DND-41 (cell line): Measurements from ENCODE around the gene CFAP54.

ENCODE experiments used
- ATAC-seq: fragments of 200-7000 bp; cut with Tn5 transposase; 3 replicates; pipeline ENCODE4 v1.9.1; 2021; ENCODE audit warnings: low read depth; ENCODE audit not compliant: insufficient read depth
- DNase-seq: peaks from one replicate; pipeline ENCODE4 v3.0.0-alpha.2; 2020
- H2AFZ ChIP-seq: 2 replicates; pipeline ENCODE4 v1.6.0; 2012; ENCODE audit warnings: low read depth, low read length
- H3K27ac ChIP-seq: 2 replicates; pipeline ENCODE4 v1.5.1; 2012; ENCODE audit warnings: low read length, inconsistent platforms
- H3K27me3 ChIP-seq: fragments of 200-600 bp; sonication (generic); 2 replicates; pipeline ENCODE4 v1.6.0; 2012; ENCODE audit warnings: low read length, mild to moderate bottlenecking, inconsistent platforms; ENCODE audit not compliant: insufficient read depth, poor library complexity
- H3K36me3 ChIP-seq: 2 replicates; pipeline ENCODE4 v1.5.1; 2012; ENCODE audit warnings: low read length, inconsistent platforms; ENCODE audit not compliant: insufficient read depth
- H3K4me1 ChIP-seq: 2 replicates; pipeline ENCODE4 v1.5.1; 2012; ENCODE audit warnings: mild to moderate bottlenecking, low read length; ENCODE audit not compliant: insufficient read depth
- H3K4me2 ChIP-seq: 2 replicates; pipeline ENCODE4 v1.6.0; 2012; ENCODE audit warnings: mild to moderate bottlenecking, moderate library complexity, low read length, inconsistent platforms; ENCODE audit not compliant: insufficient read depth
- H3K4me3 ChIP-seq, 2 experiments: fragments of 200-600 bp in 1 of 2; shearing (Covaris generic) in 1 of 2; 2 replicates each; pipeline ENCODE4 v1.5.1; 2012 to 2016; ENCODE audit warnings: inconsistent platforms in 2 of 2, low read length in 2 of 2, mild to moderate bottlenecking in 2 of 2, low read depth in 1 of 2, moderate library complexity in 1 of 2
- H3K79me2 ChIP-seq: 2 replicates; pipeline ENCODE4 v1.6.0; 2012; ENCODE audit warnings: low read length, inconsistent platforms; ENCODE audit not compliant: insufficient read depth
- H3K9ac ChIP-seq: 2 replicates; pipeline ENCODE4 v1.6.0; 2012; ENCODE audit warnings: low read depth, mild to moderate bottlenecking, inconsistent platforms, low read length, moderate library complexity
- H3K9me3 ChIP-seq: 2 replicates; pipeline ENCODE4 v1.5.1; 2012; ENCODE audit warnings: low read length, moderate library complexity, mild to moderate bottlenecking, inconsistent platforms; ENCODE audit not compliant: insufficient read depth, severe bottlenecking
- H4K20me1 ChIP-seq: 2 replicates; pipeline ENCODE4 v1.6.0; 2012; ENCODE audit warnings: low read length; ENCODE audit not compliant: insufficient read depth
- CTCF ChIP-seq: IDR thresholded peaks from 2 replicates; pipeline ENCODE4 v1.5.1; 2012; ENCODE audit warnings: borderline replicate concordance, low read length, moderate library complexity, mild to moderate bottlenecking; ENCODE audit not compliant: poor library complexity, severe bottlenecking; ENCODE audit errors: extremely low read depth
- EZH2 ChIP-seq: IDR thresholded peaks from 3 replicates; pipeline ENCODE4 v1.6.1; 2012; ENCODE audit warnings: borderline replicate concordance, low read depth, mild to moderate bottlenecking, moderate library complexity, low read length, inconsistent platforms; ENCODE audit not compliant: severe bottlenecking

The CFAP54 gene

GRCh38 chr12:96500693-96501092, 11.3 kb downstream of the CFAP54 start:
- H4K20me1 ChIP-seq = no peaks in the 10 kb centered on the region
- peaks cover 25% of the 10 kb centered on the region for H3K4me1 ChIP-seq
- H2AFZ ChIP-seq = no peak overlapping the region
- DNase-seq (no peak), ATAC-seq (0 out of 3 replicates have a peak, but pooled peaks have one; percentile 30)
- no peak overlapping the region for H3K4me2 ChIP-seq
- no peaks in the 10 kb centered on the region for H3K36me3 ChIP-seq
- no peak overlapping the region for H3K9ac ChIP-seq
- no peak overlapping the region; the same call in 1 of the 2 replicates for H3K27ac ChIP-seq
- no peaks in the 10 kb centered on the region for H3K27me3 ChIP-seq
- H3K9me3 ChIP-seq = no peaks in the 10 kb centered on the region
- H3K79me2 ChIP-seq = no peaks in the 10 kb centered on the region
- no peak overlapping the region for H3K4me3 ChIP-seq
- TF ChIP-seq EZH2 = no peak
- TF ChIP-seq CTCF = peak; percentile 43

DNA sequence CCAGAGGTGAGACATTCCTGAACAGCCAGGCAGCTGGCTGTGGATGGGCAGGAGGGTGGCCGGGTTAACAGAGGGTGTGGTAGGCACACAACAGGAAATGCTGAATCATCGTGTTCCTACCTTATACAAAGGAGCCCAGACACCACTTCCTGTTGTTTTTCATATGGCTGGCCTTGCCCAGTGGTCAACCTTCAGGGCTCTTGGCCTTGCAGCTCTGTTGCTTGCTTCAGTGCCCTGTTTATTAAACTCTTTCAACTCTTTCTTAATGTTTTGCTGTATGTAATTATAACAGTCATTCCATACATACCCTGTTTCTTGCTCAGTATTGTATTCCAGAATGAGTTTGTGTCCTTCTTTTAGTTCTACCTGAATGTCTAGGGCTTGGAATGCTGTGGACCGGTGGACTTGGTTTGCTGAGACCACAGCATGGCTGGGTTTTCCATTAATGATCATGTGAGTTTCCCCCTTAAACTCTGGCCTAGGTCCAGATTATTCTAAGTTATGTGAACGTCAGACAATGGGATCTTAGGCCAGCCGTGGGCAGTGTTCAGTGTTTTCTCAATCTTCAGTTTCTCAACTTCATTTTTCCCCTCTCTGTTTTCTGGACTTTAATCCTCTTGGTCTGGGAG, 11.9 kb downstream of the CFAP54 start:
- Histone ChIP-seq H2AFZ (peak overlapping the region; percentile 60; the same call in 1 of the 2 replicates), H3K4me1 (peaks cover 25% of the 10 kb centered on the region), H3K36me3 (no peaks in the 10 kb centered on the region), H3K9me3 (no peaks in the 10 kb centered on the region), H3K9ac (no peak overlapping the region), H4K20me1 (no peaks in the 10 kb centered on the region), H3K27ac (peak overlapping the region; percentile 61), H3K27me3 (no peaks in the 10 kb centered on the region), H3K79me2 (no peaks in the 10 kb centered on the region), H3K4me3 (no peak overlapping the region), H3K4me2 (no peak overlapping the region)
- no peak for TF ChIP-seq CTCF
- TF ChIP-seq EZH2 = no peak
- DNase-seq (peak; percentile 39), ATAC-seq (peak; percentile 70)

DNA sequence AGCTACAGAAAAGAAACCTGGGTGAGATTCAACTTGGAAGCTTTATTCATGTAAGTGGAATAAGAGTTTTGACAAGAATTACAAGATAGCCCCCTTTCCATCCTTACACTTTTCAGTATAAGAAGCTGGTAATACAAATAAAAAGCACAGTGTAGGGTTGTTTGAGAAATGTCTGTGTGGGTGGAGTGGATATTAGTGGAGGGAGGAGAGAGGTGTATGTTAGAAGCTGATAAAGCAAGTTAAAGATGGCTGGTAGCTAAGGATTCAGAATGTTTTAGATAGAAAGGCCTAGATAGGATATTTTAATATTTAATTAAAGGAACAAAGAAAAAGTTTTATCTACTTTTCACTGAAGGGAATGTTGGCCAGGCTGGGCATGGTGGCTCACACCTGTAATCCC, 12.5 kb downstream of the CFAP54 start:
- TF ChIP-seq EZH2 = no peak
- no peak for TF ChIP-seq CTCF
- H3K27ac ChIP-seq = no peak overlapping the region
- DNase-seq (no peak), ATAC-seq (no peak)
- no peak overlapping the region for H3K4me3 ChIP-seq
- H3K4me1 ChIP-seq = peaks cover 25% of the 10 kb centered on the region
- no peak overlapping the region for H2AFZ ChIP-seq
- no peaks in the 10 kb centered on the region for H3K36me3 ChIP-seq
- H3K79me2 ChIP-seq = no peaks in the 10 kb centered on the region
- H3K9me3 ChIP-seq = no peaks in the 10 kb centered on the region
- H3K27me3 ChIP-seq = no peaks in the 10 kb centered on the region
- no peak overlapping the region for H3K9ac ChIP-seq
- no peak overlapping the region for H3K4me2 ChIP-seq
- no peaks in the 10 kb centered on the region for H4K20me1 ChIP-seq

DNA sequence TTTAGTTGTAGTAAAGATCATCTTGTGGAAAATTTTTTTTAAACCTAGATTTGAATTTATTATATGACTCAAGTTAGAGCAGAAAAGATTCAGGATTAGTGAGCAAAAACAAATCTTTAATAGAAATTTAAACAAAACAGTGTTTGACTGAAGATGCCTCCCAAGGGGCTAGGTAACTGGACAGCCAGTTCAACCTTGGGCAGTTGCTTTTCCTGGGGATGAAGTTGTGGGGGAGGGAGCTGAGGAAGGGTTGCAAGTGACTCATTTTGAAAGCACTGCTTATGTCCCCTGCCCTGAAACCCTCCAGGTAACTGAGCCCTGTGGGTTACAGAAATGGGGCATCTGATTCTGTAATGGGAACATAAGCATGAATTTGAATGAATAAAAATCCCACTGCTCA, 13.1 kb downstream of the CFAP54 start:
- no peak for ATAC-seq
- Histone ChIP-seq H3K27ac (no peak overlapping the region), H3K4me2 (no peak overlapping the region), H3K4me3 (no peak overlapping the region), H3K27me3 (no peaks in the 10 kb centered on the region), H3K4me1 (peaks cover 22% of the 10 kb centered on the region), H3K9ac (no peak overlapping the region), H4K20me1 (no peaks in the 10 kb centered on the region), H2AFZ (no peak overlapping the region), H3K79me2 (no peaks in the 10 kb centered on the region), H3K9me3 (no peaks in the 10 kb centered on the region), H3K36me3 (no peaks in the 10 kb centered on the region)
- no peak for DNase-seq
- TF ChIP-seq CTCF = no peak
- TF ChIP-seq EZH2 = no peak
